IPS DF 6.9 (cell line): Measurements from ENCODE around the gene TAOK2.

Experiments
- DNase-seq: peaks from one replicate; pipeline ENCODE4 v3.0.0-alpha.2; 2013; ENCODE audit warnings: low read depth, low spot score
- H3K27ac ChIP-seq: one replicate; pipeline ENCODE4 v1.5.1; 2013; ENCODE audit warnings: low read length, control low read depth
- H3K27me3 ChIP-seq: 2 replicates; pipeline ENCODE4 v1.6.1; 2013; ENCODE audit warnings: mild to moderate bottlenecking, low read length; ENCODE audit not compliant: control insufficient read depth, insufficient read depth
- H3K36me3 ChIP-seq: 2 replicates; pipeline ENCODE4 v1.6.1; 2013; ENCODE audit warnings: low read length; ENCODE audit not compliant: control insufficient read depth, insufficient read depth
- H3K4me1 ChIP-seq: 2 replicates; pipeline ENCODE4 v1.6.1; 2013; ENCODE audit warnings: low read length; ENCODE audit not compliant: control insufficient read depth, insufficient read depth
- H3K4me3 ChIP-seq: 2 replicates; pipeline ENCODE4 v1.5.1; 2013; ENCODE audit warnings: mild to moderate bottlenecking, low read length
- H3K9me3 ChIP-seq: 2 replicates; pipeline ENCODE4 v1.6.1; 2013; ENCODE audit warnings: low read length, inconsistent platforms; ENCODE audit not compliant: control insufficient read depth, insufficient read depth
- WGBS: extraction: QIAGEN DNeasy Blood & Tissue Kit; methylation state at CpG from one replicate; pipeline ENCODE4 v1.1.7; 2013; ENCODE audit warnings: mixed read lengths, missing lambda C conversion rate; ENCODE audit not compliant: insufficient read length, insufficient coverage; 5-methylcytosine and 5-hydroxymethylcytosine counted together

Gene TAOK2

GRCh38 chr16:29968205-29968604, 5.5 kb upstream of the TAOK2 start:
- WGBS = no CpG with 5 or more reads among the region's 4 CpGs

GRCh38 chr16:29971304-29971703, 2.4 kb upstream of the TAOK2 start:
- no peaks in the 10 kb centered on the region for H3K9me3 ChIP-seq
- WGBS = no CpG with 5 or more reads among the region's 8 CpGs

More at GRCh38 chr16:29968205-29968604, 5.5 kb upstream of the TAOK2 start:
- H3K4me1 ChIP-seq = no peaks in the 10 kb centered on the region
- H3K4me3 ChIP-seq = no peak overlapping the region
- H3K27ac ChIP-seq = no peak overlapping the region
- H3K36me3 ChIP-seq = peaks cover 3% of the 10 kb centered on the region; the same call in 1 of the 2 replicates
- DNase-seq = no peak
- no peaks in the 10 kb centered on the region; the same call in 1 of the 2 replicates for H3K27me3 ChIP-seq
- no peaks in the 10 kb centered on the region for H3K9me3 ChIP-seq

GRCh38 chr16:29972500-29972899, 1.2 kb upstream of the TAOK2 start:
- no peak for DNase-seq
- WGBS = no CpG with 5 or more reads among the region's 1 CpG
- no peaks in the 10 kb centered on the region; the same call in 1 of the 2 replicates for H3K27me3 ChIP-seq
- H3K9me3 ChIP-seq = no peaks in the 10 kb centered on the region
- H3K36me3 ChIP-seq = peaks cover 3% of the 10 kb centered on the region; the same call in 1 of the 2 replicates
- no peak overlapping the region for H3K4me3 ChIP-seq
- 0 out of 2 replicates have a peak, but pooled peaks cover 4% of the 10 kb centered on the region for H3K4me1 ChIP-seq
- H3K27ac ChIP-seq = no peak overlapping the region

More at GRCh38 chr16:29971304-29971703, 2.4 kb upstream of the TAOK2 start:
- H3K4me3 ChIP-seq = no peak overlapping the region
- H3K27me3 ChIP-seq = no peaks in the 10 kb centered on the region; the same call in 1 of the 2 replicates
- H3K36me3 ChIP-seq = peaks cover 3% of the 10 kb centered on the region; the same call in 1 of the 2 replicates
- no peak overlapping the region for H3K27ac ChIP-seq
- no peak for DNase-seq
- 0 out of 2 replicates have a peak, but pooled peaks cover 4% of the 10 kb centered on the region for H3K4me1 ChIP-seq

GRCh38 chr16:29972992-29973383, 680 bp upstream of the TAOK2 start:
- DNase-seq = no peak
- no peak overlapping the region for H3K4me3 ChIP-seq
- H3K36me3 ChIP-seq = peaks cover 5% of the 10 kb centered on the region; the same call in 1 of the 2 replicates
- WGBS = no CpG with 5 or more reads among the region's 6 CpGs
- no peaks in the 10 kb centered on the region; the same call in 1 of the 2 replicates for H3K27me3 ChIP-seq
- no peak overlapping the region for H3K27ac ChIP-seq
- H3K4me1 ChIP-seq = 0 out of 2 replicates have a peak, but pooled peaks cover 4% of the 10 kb centered on the region
- H3K9me3 ChIP-seq = no peaks in the 10 kb centered on the region

GRCh38 chr16:29974291-29975133, 844 bp downstream of the TAOK2 start:
- whole genome bisulfite sequencing = no CpG with 5 or more reads among the region's 31 CpGs
- H3K36me3 ChIP-seq = peaks cover 14% of the 10 kb centered on the region; the same call in 1 of the 2 replicates
- 0 out of 2 replicates have a peak, but pooled peaks cover 4% of the 10 kb centered on the region for H3K4me1 ChIP-seq
- no peaks in the 10 kb centered on the region; the same call in 1 of the 2 replicates for H3K27me3 ChIP-seq
- H3K27ac ChIP-seq = no peak overlapping the region
- peak overlapping the region; percentile 78; the same call in 1 of the 2 replicates for H3K4me3 ChIP-seq
- no peaks in the 10 kb centered on the region for H3K9me3 ChIP-seq
- no peak for DNase-seq

- no CpG with 5 or more reads among the region's 5 CpGs for WGBS
- 0 out of 2 replicates have a peak, but pooled peaks cover 4% of the 10 kb centered on the region for H3K4me1 ChIP-seq
- no peak for DNase-seq
- H3K9me3 ChIP-seq = no peaks in the 10 kb centered on the region
- no peak overlapping the region; the same call in 1 of the 2 replicates for H3K4me3 ChIP-seq
- no peaks in the 10 kb centered on the region; the same call in 1 of the 2 replicates for H3K27me3 ChIP-seq
- H3K36me3 ChIP-seq = peaks cover 14% of the 10 kb centered on the region; the same call in 1 of the 2 replicates
- H3K27ac ChIP-seq = no peak overlapping the region
Measured at GRCh38 chr16:29975134-29975538, 1.5 kb downstream of the TAOK2 start.

GRCh38 chr16:29975811-29976511, 2.3 kb downstream of the TAOK2 start:
- 0 out of 2 replicates have a peak, but pooled peaks cover 4% of the 10 kb centered on the region for H3K4me1 ChIP-seq
- H3K36me3 ChIP-seq = peaks cover 14% of the 10 kb centered on the region; the same call in 1 of the 2 replicates
- H3K27ac ChIP-seq = no peak overlapping the region
- H3K9me3 ChIP-seq = no peaks in the 10 kb centered on the region
- H3K27me3 ChIP-seq = no peaks in the 10 kb centered on the region; the same call in 1 of the 2 replicates
- no CpG with 5 or more reads among the region's 6 CpGs for WGBS
- no peak overlapping the region for H3K4me3 ChIP-seq
- no peak for DNase-seq

- Histone ChIP-seq H3K36me3 (peaks cover 20% of the 10 kb centered on the region; the same call in 1 of the 2 replicates), H3K27ac (no peak overlapping the region), H3K4me1 (0 out of 2 replicates have a peak, but pooled peaks cover 4% of the 10 kb centered on the region), H3K9me3 (no peaks in the 10 kb centered on the region), H3K27me3 (no peaks in the 10 kb centered on the region; the same call in 1 of the 2 replicates), H3K4me3 (no peak overlapping the region)
- no CpG with 5 or more reads among the region's 9 CpGs for WGBS
- DNase-seq = no peak
Measured at GRCh38 chr16:29977063-29977825, 3.6 kb downstream of the TAOK2 start.

- WGBS = no CpG with 5 or more reads among the region's 9 CpGs
- H3K4me3 ChIP-seq = no peak overlapping the region
- H3K27ac ChIP-seq = no peak overlapping the region
- H3K4me1 ChIP-seq = 0 out of 2 replicates have a peak, but pooled peaks cover 4% of the 10 kb centered on the region
- peaks cover 25% of the 10 kb centered on the region; the same call in 1 of the 2 replicates for H3K36me3 ChIP-seq
- DNase-seq = no peak
- H3K9me3 ChIP-seq = no peaks in the 10 kb centered on the region
- no peaks in the 10 kb centered on the region for H3K27me3 ChIP-seq
Measured at GRCh38 chr16:29978081-29978480, 4.4 kb downstream of the TAOK2 start.
